Urinary bladder (tissue), 4 donors: ENCODE data around the gene IL25. TPM values are rescaled to one million over a fixed set of nuclear protein-coding genes. Genes with fewer than 3 reads are reported as not detected.

Source experiments
- DNase-seq: peaks from one replicate; pipeline ENCODE4 v3.0.0-alpha.2; 2015; ENCODE audit errors: extremely low spot score
- H3K27ac ChIP-seq: one replicate; pipeline ENCODE4 v1.5.1; 2013; ENCODE audit warnings: low read depth, mild to moderate bottlenecking, moderate library complexity
- H3K36me3 ChIP-seq: one replicate; pipeline ENCODE4 v1.6.1; 2013; ENCODE audit warnings: mild to moderate bottlenecking, moderate library complexity; ENCODE audit not compliant: insufficient read depth
- H3K4me1 ChIP-seq: one replicate; pipeline ENCODE4 v1.6.1; 2013; ENCODE audit warnings: mild to moderate bottlenecking, moderate library complexity; ENCODE audit not compliant: insufficient read depth
- H3K4me3 ChIP-seq: one replicate; pipeline ENCODE4 v1.5.1; 2013; ENCODE audit warnings: low read depth, low read length
- WGBS: extraction: QIAGEN DNeasy Blood & Tissue Kit; methylation state at CpG from one replicate; pipeline ENCODE4 v1.1.7; 2013; 5-methylcytosine and 5-hydroxymethylcytosine counted together
- polyA plus RNA-seq: library from polyadenylated mRNA; stranded (reverse); fragments of 200-250 nt; gene quantifications from one replicate; pipeline ENCODE4 v1.2.3, GENCODE V29; 2013
- total RNA-seq: library from RNA; depleted of rRNA; stranded (reverse); fragments of >200 nt; gene quantifications from one replicate; pipeline ENCODE4 v1.2.3, GENCODE V29; 2014
- donor health status: healthy with polysubstance abuse.
- donor health status: healthy.

The IL25 gene
- total and polyA plus RNA-seq, 2 donors: not detected

- DNase-seq: no peak
- peaks cover 1% of the 10 kb centered on the region for H3K4me1 ChIP-seq
- H3K27ac ChIP-seq: no peak overlapping the region
- no peak overlapping the region for H3K4me3 ChIP-seq
- 77% methylated on average over 11 of the region's 11 CpGs for WGBS
- no peaks in the 10 kb centered on the region for H3K36me3 ChIP-seq
Observed at GRCh38 chr14:23359167-23359626, 13.4 kb upstream of the IL25 start.

- Histone ChIP-seq H3K4me1 (peaks cover 1% of the 10 kb centered on the region), H3K36me3 (no peaks in the 10 kb centered on the region), H3K4me3 (no peak overlapping the region), H3K27ac (no peak overlapping the region)
- DNase-seq: no peak
- WGBS: 86% methylated on average over 22 of the region's 22 CpGs
Observed at GRCh38 chr14:23359722-23360447, 12.7 kb upstream of the IL25 start.

- no peak for DNase-seq
- peaks cover 1% of the 10 kb centered on the region for H3K4me1 ChIP-seq
- no peak overlapping the region for H3K27ac ChIP-seq
- H3K36me3 ChIP-seq: no peaks in the 10 kb centered on the region
- no peak overlapping the region for H3K4me3 ChIP-seq
- 65% methylated on average over 11 of the region's 11 CpGs for whole genome bisulfite sequencing
Observed at GRCh38 chr14:23360496-23360895, 12.1 kb upstream of the IL25 start.

- no peak for DNase-seq
- Histone ChIP-seq H3K4me3 (no peak overlapping the region), H3K36me3 (no peaks in the 10 kb centered on the region), H3K27ac (no peak overlapping the region), H3K4me1 (peaks cover 1% of the 10 kb centered on the region)
Observed at GRCh38 chr14:23361320-23361719, 11.3 kb upstream of the IL25 start.

- no peak for DNase-seq
- Histone ChIP-seq H3K4me3 (no peak overlapping the region), H3K27ac (no peak overlapping the region), H3K36me3 (no peaks in the 10 kb centered on the region), H3K4me1 (peaks cover 1% of the 10 kb centered on the region)
- 71% methylated on average over 6 of the region's 6 CpGs for WGBS
Observed at GRCh38 chr14:23361763-23362162, 10.8 kb upstream of the IL25 start.

GRCh38 chr14:23362200-23362599 lies 10.4 kb upstream of the IL25 start:
- Histone ChIP-seq H3K27ac (no peak overlapping the region), H3K4me1 (peaks cover 1% of the 10 kb centered on the region), H3K4me3 (no peak overlapping the region), H3K36me3 (no peaks in the 10 kb centered on the region)
- DNase-seq: no peak
- 36% methylated on average over 3 of the region's 3 CpGs for WGBS

- DNase-seq: no peak
- Histone ChIP-seq H3K27ac (peak overlapping the region; percentile 97), H3K4me1 (peaks cover 1% of the 10 kb centered on the region), H3K36me3 (no peaks in the 10 kb centered on the region), H3K4me3 (peak overlapping the region; percentile 57)
- 8% methylated on average over 21 of the region's 21 CpGs for WGBS
Observed at GRCh38 chr14:23364164-23365035, 8.2 kb upstream of the IL25 start.

- Histone ChIP-seq H3K36me3 (no peaks in the 10 kb centered on the region), H3K4me1 (peaks cover 1% of the 10 kb centered on the region), H3K27ac (peak within 1 kb of the TSS; percentile 97), H3K4me3 (peak within 1 kb of the TSS; percentile 57)
- 1% methylated on average over 74 of the region's 74 CpGs for WGBS
- DNase-seq: no peak
Observed at GRCh38 chr14:23365036-23365731, 7.4 kb upstream of the IL25 start, which contains the start of gene EFS. EFS (minus strand) TSS chr14:23365172; CDS start chr14:23365025, 147 bp downstream.

GRCh38 chr14:23365732-23366425 lies 6.7 kb upstream of the IL25 start:
- Histone ChIP-seq H3K36me3 (no peaks in the 10 kb centered on the region), H3K27ac (peak overlapping the region; percentile 97), H3K4me3 (peak overlapping the region; percentile 57), H3K4me1 (peaks cover 1% of the 10 kb centered on the region)
- DNase-seq: peak; percentile 89
- WGBS: 2% methylated on average over 48 of the region's 51 CpGs

GRCh38 chr14:23366426-23366921 lies 6.1 kb upstream of the IL25 start:
- Histone ChIP-seq H3K4me1 (no peaks in the 10 kb centered on the region), H3K36me3 (no peaks in the 10 kb centered on the region), H3K27ac (peak overlapping the region; percentile 97), H3K4me3 (peak overlapping the region; percentile 57)
- WGBS: 13% methylated on average over 34 of the region's 34 CpGs
- peak; percentile 81 for DNase-seq

- 68% methylated on average over 1 of the region's 1 CpG for WGBS
- no peak for DNase-seq
- H3K27ac ChIP-seq: no peak overlapping the region
Observed at GRCh38 chr14:23370221-23370620, 2.4 kb upstream of the IL25 start.

GRCh38 chr14:23371865-23372264 lies 744 bp upstream of the IL25 start:
- Histone ChIP-seq H3K36me3 (no peaks in the 10 kb centered on the region), H3K4me3 (no peak overlapping the region), H3K27ac (no peak overlapping the region), H3K4me1 (no peaks in the 10 kb centered on the region)
- DNase-seq: no peak
- WGBS: 95% methylated on average over 1 of the region's 1 CpG

More at GRCh38 chr14:23370221-23370620, 2.4 kb upstream of the IL25 start:
- H3K36me3 ChIP-seq: no peaks in the 10 kb centered on the region
- H3K4me3 ChIP-seq: no peak overlapping the region
- H3K4me1 ChIP-seq: no peaks in the 10 kb centered on the region

- no peak for DNase-seq
- no peaks in the 10 kb centered on the region for H3K4me1 ChIP-seq
- no peak overlapping the region for H3K27ac ChIP-seq
- H3K4me3 ChIP-seq: no peak overlapping the region
- WGBS: 86% methylated on average over 3 of the region's 3 CpGs
- H3K36me3 ChIP-seq: no peaks in the 10 kb centered on the region
Observed at GRCh38 chr14:23373041-23373440, 432 bp downstream of the IL25 start.
